NCI-H2029 treated with DMSO at 0.1 percent for 48 hours (cell line): Measurements from ENCODE around the gene LPCAT4.
A peak's percentile ranks its signal among the peaks of the same experiment; 100 is the strongest.
"Not testable (repeated sequence)": the region's sequence is repeated elsewhere in the genome, so short reads cannot be mapped to it uniquely, and the experiment has no call there.

ENCODE experiments used
- DNase-seq: peaks from one replicate; lab custom pipeline; 2025; lab: John Stamatoyannopoulos, UW

The LPCAT4 gene

DNA sequence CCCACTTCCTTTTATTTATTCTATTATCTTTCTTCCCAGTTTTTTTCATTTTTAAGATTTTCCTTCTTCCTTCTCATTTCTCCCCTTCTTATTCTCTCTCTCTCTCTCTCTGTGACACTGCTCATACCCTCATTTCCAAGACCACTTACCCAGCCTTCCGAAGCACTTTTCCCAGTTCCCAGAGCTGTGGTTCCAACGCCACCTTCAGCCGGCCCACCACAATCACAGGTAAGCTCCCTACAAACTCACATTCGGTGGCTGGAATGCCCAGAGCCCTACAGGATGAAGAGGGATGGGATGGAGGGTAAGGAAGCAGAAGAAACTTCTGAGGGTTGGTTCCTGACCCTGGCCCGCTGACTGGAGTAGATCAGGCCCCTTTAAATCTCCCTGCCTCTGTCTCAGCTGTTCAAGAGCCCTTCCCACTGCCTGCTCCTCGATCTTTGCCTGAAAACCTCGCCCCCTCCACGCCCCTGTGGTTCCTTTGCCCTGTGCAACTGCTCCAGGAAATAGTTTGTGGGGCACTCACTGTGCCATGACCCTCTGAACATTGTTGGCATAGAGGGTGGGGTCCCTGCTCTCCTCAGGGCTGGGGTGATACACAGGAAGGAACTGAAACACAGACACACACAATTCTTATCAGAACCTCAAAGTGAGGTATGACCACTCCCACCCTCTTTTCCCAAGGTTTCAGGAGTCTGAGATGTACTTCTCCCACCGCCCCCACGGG lies 4.8 kb downstream of the LPCAT4 start:
- DNase-seq = no peak

DNA sequence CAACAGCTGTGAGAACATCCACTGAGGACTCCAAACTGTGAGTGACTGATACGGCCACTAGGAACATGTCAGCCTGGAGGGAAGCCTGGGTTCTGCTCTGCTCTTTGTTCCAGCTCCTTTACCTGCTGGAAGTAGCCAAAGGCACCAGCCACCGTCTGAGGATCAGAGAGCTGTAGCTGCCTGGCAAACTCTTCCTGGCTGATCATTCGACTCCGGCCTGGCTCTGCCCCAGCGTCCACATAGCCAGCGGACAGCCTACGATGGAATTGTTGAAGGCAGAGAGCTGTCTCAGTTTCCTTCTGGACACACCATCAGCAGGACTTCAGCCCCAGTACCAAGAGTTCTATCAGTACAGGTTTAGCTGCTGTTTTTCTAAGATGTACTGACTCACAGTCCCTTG lies 5.7 kb downstream of the LPCAT4 start:
- DNase-seq = no peak

DNA sequence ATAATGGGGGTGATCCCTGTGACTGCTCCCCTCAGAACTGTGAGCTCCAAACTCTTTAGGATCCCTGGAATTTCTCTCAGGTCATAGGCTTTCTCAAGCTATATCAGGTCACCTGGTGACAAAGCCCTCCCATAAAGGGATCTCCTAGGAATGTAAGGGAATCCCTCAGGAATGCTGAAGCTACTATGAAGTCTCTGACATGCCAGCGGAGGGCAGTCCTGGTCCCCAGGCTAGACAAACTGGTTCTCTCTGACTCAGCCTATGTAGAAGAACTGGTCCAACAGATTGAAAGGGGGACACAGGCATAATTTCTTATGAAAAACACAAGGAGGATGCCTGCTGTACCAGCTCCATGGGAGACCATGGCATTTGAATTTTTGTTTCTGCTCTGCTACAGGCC lies 6.7 kb downstream of the LPCAT4 start:
- no peak for DNase-seq

DNA sequence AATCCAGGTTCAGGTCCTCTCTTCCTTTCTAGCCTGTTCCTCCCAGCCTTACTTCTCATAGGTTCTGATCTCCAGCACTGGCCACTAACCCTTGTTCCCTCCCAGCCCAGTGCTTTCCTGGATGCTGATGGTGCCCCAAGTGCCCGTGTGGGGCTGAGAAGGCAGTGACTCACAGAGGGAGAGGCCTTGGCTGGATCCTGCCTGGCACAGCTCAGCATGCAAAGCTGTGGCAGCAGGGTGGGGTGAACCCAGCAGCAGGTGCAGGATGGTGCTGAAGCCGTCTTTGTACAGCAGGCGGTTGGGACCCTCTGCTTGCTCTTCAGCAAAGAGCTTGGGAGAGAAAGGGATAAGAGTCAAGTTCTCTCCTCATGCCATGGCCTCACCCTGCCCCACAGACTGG lies 7.6 kb downstream of the LPCAT4 start:
- DNase-seq = no peak

DNA sequence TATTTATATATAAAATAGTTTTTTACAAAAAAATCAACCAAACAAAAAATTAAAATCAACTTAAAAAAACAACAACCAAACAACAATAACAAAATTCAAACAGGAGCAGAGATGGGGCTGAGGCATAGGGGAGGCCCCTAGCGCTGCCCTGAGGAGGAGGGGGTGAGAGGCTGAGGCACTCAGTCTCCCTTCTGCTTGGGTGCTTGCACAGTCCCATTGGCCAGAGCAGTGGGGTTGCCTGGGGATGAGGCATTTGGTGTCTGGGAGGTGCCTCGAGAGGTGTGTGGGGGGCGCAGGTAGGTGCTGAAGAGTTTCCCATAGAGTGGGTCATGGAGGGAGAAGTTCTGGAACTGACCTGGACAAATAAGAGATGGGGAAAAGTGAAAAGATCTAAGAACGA lies 8.0 kb downstream of the LPCAT4 start:
- no peak for DNase-seq

DNA sequence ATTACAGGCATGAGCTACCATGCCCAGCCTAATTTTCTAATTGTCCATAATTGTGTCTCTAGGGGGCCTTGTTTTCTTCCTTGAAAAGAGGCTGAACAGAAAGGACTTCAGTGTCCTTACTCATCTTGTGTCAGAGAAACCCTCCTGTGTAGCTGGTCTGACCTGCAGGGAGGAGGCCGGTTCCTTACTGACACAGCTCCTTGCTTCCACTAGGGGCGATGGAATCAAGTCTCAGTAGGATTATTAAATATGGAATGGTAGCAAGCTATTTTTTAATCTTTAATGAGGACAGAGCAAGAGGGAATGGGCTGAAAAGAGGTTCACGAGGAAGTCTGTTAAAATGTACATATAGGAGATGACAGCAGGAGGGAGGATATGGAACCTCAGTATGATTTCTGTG lies 8.6 kb downstream of the LPCAT4 start:
- no peak for DNase-seq

DNA sequence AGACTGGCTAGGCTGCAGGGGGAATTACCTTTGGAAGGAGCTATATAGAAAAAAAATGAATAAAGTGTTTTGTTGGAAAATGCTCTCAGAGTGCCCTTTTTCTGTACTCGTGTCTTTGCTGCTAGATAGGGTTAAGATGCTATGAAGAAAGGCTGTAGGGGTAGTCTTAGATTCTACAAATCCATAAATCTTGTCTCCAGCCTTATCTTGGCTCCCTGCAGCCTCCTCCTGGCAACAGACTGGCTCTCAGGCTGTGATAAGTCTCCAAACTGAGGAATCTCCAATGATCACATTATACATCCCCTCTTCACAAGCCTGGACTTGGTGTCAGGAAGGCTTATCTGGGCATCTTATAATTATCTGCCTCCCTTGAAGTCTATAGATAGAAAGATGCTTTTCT lies 9.3 kb downstream of the LPCAT4 start:
- no peak for DNase-seq

DNA sequence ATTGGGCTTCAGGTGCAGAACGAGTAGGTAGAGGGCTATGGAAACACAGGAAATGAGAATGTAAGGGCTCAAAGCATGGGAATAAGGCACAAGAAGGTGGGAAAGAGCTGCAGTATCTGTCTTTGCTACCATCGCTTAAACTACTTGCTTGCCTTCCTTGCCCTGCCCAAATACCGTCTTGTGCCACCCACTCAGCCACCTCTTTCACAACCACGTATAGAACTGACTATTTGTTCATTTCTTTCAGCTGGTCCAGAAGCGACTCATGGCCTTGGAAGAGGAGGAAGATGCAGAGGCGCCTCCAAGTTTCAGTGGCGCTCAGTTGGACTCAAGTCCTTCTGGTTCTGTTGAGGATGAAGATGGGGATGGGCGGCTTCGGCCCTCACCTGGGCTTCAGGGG lies 11.8 kb downstream of the LPCAT4 start:
- DNase-seq = no peak

DNA sequence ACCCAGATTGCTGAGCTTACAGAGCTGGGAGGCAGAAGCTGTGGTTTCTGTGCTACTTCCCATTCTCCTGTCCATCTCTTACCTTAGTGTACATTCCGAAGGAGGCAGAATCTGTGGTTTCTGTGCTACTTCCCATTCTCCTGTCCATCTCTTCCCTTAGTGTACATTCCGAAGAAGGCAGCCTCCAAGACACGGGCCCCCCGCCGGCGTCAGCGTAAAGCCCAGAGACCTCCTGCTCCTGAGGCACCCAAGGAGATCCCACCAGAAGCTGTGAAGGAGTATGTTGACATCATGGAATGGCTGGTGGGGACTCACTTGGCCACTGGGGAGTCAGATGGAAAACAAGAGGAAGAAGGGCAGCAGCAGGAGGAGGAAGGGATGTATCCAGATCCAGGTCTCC lies 12.7 kb downstream of the LPCAT4 start:
- no peak for DNase-seq

DNA sequence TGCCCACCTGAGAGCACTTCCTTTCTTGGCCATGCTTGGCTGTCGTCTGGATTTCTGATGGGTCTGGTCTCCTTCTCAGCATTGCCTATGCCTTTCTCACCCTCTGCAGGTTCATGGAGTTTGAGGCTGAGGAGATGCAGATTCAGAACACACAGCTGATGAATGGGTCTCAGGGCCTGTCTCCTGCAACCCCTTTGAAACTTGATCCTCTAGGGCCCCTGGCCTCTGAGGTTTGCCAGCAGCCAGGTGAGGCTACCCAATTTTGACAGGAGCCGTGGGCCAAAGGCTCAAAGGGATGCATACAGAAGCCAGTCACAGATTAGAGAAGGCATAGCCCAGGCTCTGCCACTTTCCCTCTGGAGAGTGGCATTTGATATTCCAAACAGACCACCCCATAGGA lies 13.4 kb downstream of the LPCAT4 start:
- DNase-seq = no peak

DNA sequence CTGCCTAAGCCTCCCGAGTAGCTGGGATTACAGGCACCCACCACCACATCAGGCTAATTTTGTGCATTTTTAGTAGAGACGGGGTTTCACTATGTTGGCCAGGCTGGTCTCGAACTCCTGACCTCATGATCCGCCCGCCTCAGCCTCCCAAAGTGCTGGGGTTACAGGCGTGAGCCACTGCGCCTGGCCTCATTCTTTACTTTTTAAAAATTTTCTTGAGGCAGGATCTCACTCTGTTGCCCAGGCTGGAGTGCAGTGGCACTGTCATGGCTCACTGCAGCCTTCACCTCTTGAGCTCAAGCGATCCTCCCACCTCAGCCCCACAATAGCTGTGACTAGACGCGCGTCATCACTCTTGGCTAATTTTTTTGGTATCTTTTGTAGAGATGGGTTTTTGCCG lies 14.0 kb downstream of the LPCAT4 start:
- not testable (repeated sequence) for DNase-seq

DNA sequence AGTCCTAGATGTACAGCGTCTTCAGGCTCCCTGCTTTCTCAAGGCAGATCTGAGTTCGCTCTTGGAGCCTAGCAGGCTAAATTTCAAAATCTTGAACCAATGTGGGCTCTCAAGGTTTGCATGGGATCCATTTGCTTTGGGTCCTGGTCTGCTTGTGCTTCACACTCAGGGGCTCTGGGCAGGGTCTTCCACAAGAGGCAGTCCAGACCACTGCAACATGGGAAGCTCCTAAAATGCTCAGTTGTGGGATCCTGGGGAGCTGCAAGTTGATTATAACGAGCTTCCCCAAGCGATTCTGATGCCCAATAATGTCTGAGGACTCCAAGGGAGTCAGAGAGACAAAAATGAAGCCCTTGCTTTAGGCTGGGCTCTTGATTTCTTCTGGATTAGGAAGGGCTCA lies 17.2 kb downstream of the LPCAT4 start:
- DNase-seq = no peak

DNA sequence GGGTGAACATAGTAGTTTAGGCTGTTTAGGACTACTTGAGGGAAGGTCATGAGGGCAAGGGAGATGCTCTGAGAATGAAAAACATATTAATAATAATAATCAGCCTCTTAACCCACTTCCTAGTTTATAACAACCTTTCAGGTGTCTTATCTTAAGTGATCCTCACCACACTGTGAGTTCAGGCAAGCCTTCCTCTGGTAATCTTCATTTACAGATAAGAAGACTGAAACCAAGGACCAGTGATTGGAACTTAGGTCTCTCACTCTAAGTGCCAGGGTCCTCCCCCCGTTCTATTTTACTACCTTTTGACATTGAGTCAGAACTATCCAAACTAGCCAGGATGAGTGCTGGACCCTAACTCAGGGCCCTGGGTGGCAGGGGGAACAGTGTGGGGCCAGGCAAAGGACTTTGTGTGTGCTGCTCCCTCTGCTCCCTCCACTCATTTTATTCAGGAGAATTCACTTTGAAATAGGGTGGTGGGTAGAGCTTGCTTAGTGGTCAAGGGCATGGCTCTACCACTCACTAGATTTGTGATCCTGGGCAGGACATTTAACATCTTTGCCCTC lies 18.2 kb downstream of the LPCAT4 start:
- DNase-seq = no peak

DNA sequence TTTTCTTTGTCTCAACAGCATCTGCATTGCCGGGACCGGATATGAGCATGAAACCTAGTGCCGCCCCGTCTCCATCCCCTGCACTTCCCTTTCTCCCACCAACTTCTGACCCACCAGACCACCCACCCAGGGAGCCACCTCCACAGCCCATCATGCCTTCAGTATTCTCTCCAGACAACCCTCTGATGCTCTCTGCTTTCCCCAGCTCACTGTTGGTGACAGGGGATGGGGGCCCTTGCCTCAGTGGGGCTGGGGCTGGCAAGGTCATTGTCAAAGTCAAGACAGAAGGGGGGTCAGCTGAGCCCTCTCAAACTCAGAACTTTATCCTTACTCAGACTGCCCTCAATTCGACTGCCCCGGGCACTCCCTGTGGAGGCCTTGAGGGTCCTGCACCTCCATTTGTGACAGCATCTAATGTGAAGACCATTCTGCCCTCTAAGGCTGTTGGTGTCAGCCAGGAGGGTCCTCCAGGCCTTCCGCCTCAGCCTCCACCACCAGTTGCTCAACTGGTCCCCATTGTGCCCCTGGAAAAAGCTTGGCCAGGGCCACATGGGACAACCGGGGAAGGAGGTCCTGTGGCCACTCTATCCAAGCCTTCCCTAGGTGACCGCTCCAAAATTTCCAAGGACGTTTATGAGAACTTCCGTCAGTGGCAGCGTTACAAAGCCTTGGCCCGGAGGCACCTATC lies 18.9 kb downstream of the LPCAT4 start:
- no peak for DNase-seq

DNA sequence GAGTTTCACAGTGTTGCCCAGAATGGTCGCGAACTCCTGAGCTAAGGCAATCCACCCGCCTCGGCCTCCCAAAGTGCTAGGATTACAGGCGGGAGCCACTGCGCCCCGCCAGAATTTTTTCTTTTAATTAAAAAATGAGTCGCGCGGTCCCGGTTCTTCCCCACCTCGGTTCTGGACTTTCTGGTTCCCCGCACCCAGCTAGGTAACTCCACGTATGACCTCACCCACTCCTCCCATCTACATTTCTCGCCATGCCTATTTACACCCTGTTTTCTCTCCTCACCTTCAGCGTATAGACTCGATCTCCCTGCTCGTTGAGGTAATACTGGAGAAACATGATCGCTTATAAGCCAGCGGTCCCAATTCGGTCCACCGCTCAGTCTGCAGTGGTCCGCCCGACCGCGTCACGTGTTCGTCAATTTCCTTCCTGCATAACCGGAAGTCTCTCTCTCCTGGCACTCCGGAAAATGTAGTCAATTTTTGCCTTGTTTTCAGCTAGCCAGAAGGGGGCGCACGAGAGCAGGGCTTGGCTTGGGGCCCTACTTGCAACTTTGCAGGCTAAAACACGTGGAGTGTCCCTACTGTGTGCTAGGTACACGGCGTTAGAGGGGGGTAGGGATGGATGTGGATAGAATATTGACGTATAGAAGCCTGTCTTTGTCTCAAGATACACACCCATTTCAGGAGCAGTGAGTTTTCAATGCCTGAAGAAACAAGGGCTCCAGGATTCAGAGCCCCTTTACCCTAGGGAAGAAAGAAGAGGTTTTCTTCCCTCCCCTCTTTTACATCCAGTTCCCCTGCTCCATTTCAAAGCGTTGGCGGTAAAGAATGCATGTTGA lies 24.0 kb downstream of the LPCAT4 start, which contains the start of the genes NOP10 and NUTM1:
Gene NOP10 (minus strand): TSS at position 400 of the 839 bp plus-strand sequence. CDS start 63 bp downstream, at position 337.
Gene NUTM1 (plus strand): TSS at position 579 of the 839 bp plus-strand sequence. CDS start 382 bp downstream, outside the sequence.
- peak; percentile 55 for DNase-seq

DNA sequence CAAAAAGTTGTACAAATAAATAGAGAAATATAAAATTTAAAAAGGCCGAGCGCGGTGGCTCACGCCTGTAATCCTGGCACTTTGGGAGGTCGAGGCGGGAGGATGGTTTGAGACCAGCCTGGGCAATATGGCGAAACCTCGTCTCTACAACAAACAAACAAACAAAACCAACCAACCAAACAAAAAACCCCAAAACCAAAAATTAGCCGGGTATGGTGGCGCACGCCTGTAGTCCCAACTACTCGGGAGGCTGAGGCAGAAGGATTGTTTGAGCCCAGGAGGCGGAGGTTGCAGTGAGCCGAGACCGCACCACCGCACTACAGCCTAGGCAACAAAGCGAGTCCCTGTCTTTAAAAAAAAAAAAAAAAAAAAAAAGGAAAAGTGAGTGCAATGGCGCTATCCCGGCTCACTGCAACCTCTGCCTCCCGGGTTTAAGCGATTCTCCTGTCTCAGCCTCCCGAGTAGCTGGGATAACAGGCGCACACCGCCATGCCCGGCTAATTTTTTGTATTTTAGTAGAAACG lies 24.7 kb downstream of the LPCAT4 start:
- DNase-seq = not testable (repeated sequence)

DNA sequence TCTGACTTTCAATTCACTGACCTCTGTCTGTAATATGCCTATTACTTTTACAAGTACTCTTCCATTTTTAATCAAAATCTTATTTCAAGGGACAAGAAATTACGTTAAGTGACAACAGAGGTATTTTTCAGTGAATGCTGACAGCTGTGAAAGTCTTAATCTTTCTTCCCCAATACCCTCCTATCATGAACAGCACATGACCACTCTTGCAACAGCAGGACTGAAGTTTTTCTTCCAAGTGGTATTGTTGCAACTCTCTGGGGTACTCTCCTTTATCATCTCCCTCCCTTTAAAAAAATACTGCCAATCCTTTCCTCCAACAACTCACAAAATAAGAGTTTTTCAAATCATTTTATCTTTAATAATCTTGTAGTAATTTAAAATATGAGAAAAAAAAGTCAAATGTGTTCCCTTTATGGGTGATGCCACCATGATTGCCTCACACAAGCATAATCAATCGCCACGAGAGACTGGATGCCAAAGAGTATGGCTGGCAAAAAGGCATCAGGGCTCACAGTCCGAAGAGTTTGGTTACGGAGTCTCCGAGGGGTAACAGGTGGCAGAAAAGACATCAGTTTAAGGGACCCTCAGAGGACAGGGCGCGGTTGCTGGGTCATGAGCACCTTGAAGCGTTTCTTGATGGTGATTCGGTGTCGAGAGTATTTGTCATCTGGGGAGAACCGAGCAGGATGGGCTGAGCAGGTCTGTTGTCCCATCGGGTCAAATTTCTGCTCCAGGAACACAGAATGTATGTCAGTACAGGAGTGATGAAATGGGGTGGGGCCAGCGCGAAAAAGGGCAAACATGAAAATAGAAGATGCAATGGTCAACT lies 25.4 kb downstream of the LPCAT4 start:
- DNase-seq = no peak

DNA sequence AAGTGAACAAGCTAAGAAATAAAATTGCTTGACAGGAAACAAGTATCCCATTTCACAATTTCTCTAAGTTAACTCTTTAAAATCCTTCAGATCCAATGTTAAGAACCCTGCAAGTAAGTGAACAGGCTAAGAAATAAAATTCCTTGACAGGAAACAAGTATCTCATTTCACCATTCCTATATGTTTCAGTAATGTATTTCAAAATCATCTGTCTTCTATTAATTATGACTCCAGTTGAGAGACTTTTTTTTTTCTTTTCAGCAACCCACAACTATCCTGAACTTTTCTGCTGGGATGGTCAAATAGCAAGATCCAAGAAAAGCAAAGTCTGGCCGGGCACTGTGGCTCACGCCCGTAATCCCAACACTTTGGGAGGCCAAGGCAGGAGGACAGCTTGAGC lies 27.1 kb downstream of the LPCAT4 start:
- DNase-seq = no peak

DNA sequence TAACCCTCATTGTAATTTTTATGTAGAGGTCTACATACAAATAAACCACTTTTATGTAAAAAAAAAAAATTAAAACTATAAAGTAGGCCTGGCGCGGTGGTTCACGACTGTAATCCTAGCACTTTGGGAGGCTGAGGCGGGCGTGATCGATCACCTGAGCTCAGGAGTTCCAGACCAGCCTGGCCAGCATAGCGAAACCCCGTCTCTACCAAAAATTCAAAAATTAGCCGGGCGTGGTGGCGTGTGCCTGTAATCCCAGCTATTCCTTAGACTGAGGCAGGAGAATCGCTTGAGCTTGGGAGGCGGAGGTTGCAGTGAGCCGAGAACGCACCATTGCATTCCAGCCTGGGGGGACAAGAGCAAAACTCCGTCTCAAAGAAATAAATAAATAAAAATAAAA lies 28.6 kb downstream of the LPCAT4 start:
- DNase-seq = no peak

DNA sequence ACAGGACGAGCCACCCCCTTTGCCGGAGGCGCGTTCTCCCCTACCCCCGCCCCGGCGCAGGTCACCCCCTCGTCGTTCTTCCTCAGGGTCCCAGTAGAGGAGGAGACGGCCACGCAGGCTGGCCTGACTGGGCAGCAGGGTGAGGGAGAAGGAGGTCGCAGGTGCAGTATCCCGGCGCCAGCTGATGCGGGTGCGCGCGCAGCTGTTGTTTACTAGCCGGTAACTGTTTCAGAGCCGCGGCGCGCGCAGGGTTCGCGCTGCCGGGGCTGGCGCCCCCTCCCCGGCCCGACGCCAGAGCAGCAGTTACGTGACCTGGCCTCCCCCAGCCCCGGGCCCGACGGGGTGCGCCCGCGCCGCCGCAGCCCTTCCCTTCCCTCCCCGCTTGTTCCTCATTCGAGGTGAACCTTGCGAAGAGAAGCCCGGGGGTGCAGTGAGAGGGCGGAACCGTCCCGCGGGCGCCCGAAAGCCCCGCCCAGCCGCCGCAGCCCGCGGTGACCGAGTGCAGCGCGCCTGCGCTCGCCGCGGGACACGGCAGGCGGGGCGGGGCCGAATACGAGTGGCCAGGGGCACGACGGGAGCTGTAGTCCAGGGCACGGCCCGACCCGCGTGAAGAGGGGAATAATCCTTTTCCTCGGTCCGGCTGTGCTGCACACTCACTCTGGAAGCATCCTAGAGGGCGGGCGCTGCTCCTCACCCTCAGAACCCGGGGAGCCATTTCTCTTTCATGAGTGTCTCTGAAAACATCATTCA lies 29.3 kb downstream of the LPCAT4 start, which contains the start of gene SLC12A6:
Gene SLC12A6 (minus strand): TSS at position 225 of the 750 bp plus-strand sequence. CDS start 1,101 bp downstream, outside the sequence.
- peak; percentile 19 for DNase-seq
